ENCODE measurements around the gene ZNF467.

Gene ZNF467

DNA sequence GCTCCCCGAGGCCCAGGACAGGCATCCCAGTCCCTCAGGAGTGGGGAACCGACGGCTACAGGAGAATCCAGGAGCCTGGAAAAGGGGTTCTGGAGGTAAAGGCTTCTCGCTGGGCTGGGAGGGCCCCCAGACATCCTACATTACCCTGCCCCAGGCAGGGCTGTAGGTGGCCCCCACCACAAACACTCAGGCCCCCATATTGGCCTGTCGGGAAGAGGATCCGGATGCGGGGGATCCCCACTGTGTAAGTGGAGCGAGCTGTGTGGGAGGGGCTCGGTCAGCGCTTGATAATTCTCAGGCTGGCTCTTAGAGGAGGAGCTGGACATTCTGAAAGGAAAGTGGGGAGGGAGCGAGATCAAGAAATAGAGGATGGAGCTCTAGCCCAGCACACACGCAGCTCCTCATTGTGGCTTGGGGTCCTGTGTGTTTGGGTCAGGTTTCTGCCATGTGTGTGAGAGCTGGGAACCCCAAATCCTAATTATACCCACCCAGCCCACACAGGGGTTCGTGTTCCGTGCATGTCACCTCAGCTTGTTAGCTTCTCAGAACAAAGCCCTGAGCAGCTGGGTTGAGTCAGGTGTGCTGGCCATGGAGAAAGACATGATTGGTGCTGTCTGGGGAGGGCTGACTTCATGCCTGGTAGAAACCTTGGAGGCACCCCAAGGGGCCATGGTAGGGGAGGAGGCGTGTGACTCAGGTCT is 49.4 kb downstream of the ZNF467 start:
- DNase-seq, result no peak

- DNase-seq, result no peak
Measured at GRCh38 chr7:149723082-149723767, 50.2 kb downstream of the ZNF467 start.

- no peak for DNase-seq
Measured at GRCh38 chr7:149722356-149722957, 50.9 kb downstream of the ZNF467 start.

DNA sequence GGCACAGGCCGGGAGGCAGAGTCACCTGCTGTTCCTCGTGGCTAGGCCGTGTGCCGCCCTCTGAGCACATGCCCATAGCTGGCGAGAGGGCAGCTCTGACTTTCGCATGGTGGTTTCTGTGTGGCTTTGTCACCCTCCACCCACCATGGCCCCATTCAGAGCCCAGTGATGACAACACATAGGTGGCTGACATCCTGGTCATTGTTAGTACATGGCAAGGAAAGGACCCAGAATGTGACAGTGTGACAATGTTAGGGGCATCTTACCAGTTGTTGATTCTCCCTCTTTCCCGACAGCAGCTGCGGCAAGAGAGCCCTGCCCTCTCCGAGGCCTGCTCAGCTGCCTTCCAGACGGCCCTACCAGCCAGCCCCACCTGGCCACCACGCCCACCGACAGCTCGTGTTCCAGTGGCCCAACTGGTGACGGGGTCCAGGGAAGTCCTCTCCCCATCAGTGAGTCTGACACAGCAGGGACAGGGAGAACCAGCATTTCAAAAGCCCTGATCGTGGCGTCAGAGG is 52.2 kb downstream of the ZNF467 start:
- no peak for DNase-seq

DNA sequence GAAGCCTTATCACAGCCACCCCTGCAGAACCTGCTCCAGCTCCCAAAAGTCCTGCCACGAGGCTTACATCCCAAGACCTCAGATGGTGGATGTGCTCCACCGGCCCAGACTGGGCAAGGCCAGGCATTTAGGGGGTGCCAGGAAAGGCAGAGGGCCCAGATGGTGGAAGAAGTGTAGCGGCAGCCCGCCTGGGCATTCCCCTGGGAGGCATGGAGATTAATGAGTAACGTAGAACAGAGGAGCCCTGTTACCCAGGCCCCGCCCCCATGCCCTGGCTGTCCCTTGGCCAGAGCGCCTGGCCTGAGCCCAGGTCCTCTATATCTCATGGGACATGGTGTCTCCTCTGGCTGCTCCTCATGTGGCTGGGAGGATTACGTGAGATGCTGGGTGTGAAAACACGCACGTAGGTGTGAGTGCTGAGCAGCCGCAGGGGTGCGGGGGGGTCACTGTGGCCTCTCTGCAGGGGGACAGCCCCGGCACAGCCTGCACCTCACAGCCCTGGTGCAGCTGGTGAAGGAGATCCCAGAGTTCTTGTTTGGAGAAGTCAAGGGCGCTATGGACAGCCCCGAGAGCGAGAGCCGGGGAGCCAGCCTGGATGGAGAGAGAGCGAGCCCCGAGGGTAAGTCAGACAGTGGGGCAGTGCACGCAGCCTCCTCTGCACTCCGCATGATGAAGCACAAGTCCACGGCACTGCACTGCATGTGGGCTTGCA is 52.9 kb downstream of the ZNF467 start:
- DNase-seq, result no peak

- DNase-seq, result no peak
Measured at GRCh38 chr7:149719912-149720335, 53.5 kb downstream of the ZNF467 start.

DNA sequence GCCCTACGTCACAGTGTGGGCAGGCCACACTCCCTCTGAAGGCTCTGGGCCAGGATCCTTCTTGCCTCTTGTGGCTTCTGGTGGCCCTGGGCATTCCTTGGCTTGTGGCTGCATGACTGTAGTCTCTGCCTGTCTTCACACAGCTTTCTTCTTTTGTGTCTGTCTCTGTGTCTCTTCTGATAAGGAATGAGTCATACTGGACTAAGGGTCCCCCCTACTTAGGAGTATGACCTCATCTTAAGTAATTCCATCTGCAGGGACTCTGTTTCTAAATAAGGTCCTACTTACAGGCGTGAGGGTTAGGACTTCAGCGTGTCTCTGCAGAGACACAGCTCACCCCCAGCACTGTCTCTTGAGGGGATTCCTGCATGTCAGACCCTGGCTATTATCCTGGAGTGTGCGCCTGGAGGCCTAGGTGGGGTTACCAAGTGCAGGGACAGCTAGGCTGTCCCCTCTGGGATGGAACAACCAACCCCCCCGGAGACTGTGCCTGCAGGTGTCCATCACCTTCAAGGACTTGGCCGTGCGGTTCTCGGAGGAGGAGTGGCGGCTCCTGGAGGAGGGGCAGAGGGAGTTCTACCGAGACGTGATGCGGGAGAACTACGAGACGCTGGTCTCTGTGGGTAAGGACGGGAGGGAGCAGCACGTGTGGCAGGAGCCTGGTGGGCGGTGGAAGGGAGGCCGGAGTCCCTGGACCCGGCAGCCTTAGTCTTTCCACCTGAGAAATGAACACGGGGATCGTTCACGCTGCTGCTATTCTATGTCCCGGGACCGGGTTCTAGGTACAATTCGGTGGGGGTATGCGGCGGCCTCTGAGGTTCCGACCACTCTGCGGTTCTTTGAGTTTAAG is 54.1 kb downstream of the ZNF467 start:
- no peak for DNase-seq

DNA sequence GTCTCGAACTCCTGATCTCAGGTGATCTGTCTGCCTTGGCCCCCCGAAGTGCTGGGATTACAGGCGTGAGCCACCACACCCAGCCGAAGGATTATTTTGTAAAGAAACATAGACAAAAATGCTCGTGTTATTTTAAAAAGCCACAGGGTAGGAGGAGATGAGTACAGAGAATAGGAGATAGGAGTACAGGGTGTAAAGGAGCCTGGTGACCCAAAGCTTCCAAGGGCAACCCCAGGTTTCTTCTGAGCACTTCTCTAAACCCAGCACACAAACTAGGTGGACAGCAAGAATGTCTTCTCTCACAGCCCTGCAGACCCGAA is 54.7 kb downstream of the ZNF467 start:
- no peak for DNase-seq

GRCh38 chr7:149717481-149717880 is 55.9 kb downstream of the ZNF467 start:
- no peak for DNase-seq

GRCh38 chr7:149716932-149717307 is 56.5 kb downstream of the ZNF467 start:
- no peak for DNase-seq

- DNase-seq, result no peak
Measured at GRCh38 chr7:149716007-149716931, 57.1 kb downstream of the ZNF467 start.

GRCh38 chr7:149715476-149715875 is 57.9 kb downstream of the ZNF467 start:
- DNase-seq, result no peak

- DNase-seq, result no peak
Measured at GRCh38 chr7:149714910-149715471, 58.4 kb downstream of the ZNF467 start.
